ENCODE measurements around the gene PIK3C2B. TPM values are rescaled to one million over a fixed set of nuclear protein-coding genes. Genes with fewer than 3 reads are reported as not detected.
A peak's percentile ranks its signal among the peaks of the same experiment; 100 is the strongest.

The PIK3C2B gene
- total RNA-seq, 2 experiments from 2014 or later: 61.0 to 65.4 TPM

DNA sequence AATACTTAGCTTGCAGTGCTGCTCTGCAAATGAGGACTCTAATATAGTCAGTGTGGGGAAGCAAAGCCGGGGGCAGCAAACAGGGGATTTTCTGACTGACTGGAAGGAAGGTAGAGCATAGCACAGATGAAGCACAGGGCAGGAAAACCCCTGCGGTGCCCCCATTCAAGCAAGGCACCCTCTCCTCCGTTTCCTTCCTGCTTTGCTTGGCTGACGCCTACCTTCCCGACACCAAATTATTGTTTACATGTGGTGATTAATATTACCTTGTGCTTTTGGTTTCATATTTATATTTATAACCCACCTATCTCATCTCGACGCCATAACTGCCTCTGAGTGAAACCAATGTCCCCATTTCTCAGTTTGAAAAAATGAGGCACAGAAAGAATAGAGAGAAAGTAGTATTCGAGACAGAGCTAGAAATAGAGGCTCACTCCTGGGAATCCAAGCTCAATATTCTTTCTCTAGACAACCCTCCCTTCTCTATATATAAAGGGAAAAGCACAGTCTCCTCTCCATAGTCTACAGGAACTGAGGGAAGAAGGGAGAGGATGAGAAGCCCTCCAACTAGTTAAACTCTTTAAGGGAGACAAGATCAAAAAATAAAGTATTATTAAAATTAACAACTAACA, 41.3 kb downstream of the PIK3C2B start:
- peak; percentile 92 for DNase-seq
- peak overlapping the region; percentile 60 for H3K4me3 Mint-ChIP-seq
- CTCF ChIA-PET: interaction anchor here (0.8 to 28.3 kb wide), 5 partner anchors 8 to 47 kb away, joined by 3 to 859 read pairs (median 9); partner anchors contain the start of gene PIK3C2B
- H3K4me1 Mint-ChIP-seq (ENCODE audit: low read depth): peaks cover 37% of the 10 kb centered on the region
- H3K9me3 Mint-ChIP-seq: no peaks in the 10 kb centered on the region
- peaks cover 30% of the 10 kb centered on the region for H3K36me3 Mint-ChIP-seq (ENCODE audit: low read depth)
- intact Hi-C loops (cut with micrococcal nuclease): loop anchor here (1.0 kb wide), 5 partner anchors 9 to 91 kb away; partner anchors contain the start of gene PIK3C2B
- H3K27ac Mint-ChIP-seq: peak overlapping the region; percentile 94
- no peaks in the 10 kb centered on the region for H3K27me3 Mint-ChIP-seq (ENCODE audit: low read depth)

DNA sequence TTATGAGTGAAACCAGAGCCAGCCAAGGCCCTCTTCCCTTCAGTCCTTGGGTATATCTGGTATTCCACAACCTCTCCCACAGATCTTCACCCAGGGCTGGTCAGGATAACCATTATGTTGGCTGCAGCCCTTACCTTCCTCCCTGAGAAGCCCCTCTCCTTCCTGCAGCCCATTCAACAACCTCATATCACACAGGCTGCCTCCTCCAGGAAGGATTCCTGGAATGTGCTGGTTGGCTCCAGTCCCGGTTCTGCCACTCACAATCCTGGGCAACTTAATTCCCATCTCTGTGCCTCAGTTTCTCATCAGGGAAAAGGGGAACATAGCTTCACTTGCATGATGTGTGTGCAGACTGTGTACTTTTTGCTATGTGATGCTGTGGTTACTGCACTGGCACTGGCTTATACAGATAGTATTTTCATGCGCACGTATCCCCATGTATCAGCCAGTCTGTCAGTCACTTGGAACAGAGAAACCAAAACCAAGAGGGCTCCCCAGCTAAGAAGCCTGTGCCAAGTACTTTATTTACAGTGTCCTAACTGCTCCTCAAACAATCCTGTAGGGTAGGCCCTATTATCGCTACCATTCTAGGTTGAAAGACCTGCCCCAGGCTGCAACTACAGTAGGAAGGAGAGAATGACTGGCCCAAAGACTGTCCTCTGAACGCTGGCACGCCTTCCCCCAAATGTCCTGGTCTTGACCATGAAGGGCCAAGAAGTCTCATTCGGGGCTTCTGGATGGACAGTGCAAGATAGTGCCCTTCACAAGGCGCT, 43.1 kb downstream of the PIK3C2B start:
- CTCF ChIA-PET: interaction anchor here (1.2 to 28.3 kb wide), 3 partner anchors 12 to 49 kb away, joined by 5 to 859 read pairs (median 32); partner anchors contain the start of gene PIK3C2B
- H3K36me3 Mint-ChIP-seq (ENCODE audit: low read depth): peaks cover 29% of the 10 kb centered on the region
- DNase-seq: no peak
- peaks cover 42% of the 10 kb centered on the region for H3K4me1 Mint-ChIP-seq (ENCODE audit: low read depth)
- intact Hi-C loops (cut with micrococcal nuclease): no loop called here
- H3K9me3 Mint-ChIP-seq: no peaks in the 10 kb centered on the region
- no peak overlapping the region for H3K4me3 Mint-ChIP-seq
- peak overlapping the region; percentile 41 for H3K27ac Mint-ChIP-seq
- H3K27me3 Mint-ChIP-seq (ENCODE audit: low read depth): no peaks in the 10 kb centered on the region

DNA sequence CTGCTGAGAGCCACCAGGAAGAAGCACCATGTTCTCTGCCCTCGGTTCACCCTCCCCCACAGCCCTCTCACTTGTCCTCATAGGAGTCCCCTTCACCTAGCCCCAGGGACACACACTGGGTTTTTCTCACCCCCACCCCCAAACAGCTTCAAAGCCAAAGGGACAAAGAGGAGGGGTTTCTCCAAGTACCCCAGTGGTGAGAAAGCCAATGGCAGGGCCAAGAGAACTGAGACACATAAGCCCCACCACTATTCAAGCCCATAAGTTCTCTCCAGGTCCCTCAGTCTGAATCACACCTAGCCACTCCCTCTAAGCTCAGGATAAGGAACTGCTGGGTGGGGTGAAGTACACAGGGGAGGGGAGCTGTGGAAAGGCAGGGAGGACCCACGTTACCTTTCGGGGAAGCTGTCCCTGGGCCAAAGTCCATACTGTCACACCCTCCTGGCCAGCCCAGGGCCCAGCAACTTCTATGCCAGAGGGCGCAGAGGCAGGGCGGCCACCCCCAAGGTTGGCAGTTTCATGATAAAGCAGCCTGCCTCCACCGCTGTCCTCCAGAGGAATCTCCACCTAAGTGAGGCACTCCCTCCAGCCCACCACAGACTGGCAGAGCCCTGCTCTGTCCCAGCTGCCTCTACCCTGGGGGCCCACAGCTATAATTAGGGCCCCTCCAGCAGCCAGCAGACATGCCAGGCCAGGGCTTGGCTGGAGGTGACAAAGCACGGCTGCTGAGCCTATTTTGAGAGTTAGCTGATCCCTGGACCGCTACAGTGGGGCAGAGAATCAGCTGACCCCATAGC, 43.9 kb downstream of the PIK3C2B start:
- Mint-ChIP-seq H3K4me1 (ENCODE audit: low read depth) (peaks cover 49% of the 10 kb centered on the region), H3K36me3 (ENCODE audit: low read depth) (peaks cover 31% of the 10 kb centered on the region)
- intact Hi-C loops (cut with micrococcal nuclease): no loop called here

DNA sequence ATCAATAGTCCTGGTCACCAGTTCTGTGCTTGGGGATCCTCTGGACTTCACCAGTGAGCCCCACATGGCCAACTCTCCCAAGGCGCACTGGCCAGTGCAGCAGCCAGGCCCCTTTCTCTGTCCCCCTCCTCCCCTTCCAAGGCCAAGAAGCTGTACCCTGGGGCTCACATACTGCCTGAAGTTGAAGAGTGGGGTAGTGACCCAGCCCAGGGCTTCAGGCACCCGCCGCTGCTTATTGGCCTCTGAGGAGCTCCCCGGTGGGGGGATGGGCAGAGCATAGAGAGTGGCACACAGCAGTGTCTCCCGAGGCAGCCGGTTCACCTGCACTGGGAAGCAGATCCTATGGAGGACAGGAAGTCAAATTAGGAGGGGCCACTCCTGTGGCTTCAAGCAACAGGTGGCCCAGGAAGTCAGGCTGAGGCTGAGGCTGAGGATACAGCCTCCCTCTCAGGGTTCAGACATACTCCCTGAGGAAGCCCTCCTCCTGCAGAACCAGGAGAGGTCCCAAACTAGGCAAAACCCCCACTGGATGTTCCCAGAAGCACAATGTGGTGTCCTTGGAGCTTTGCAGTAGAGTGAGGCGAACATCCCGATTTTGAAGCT, 44.8 kb downstream of the PIK3C2B start:
- H3K4me3 Mint-ChIP-seq: no peak overlapping the region

More for the DNA sequence above, 43.9 kb downstream of the PIK3C2B start:
- peak overlapping the region; percentile 71 for H3K27ac Mint-ChIP-seq
- CTCF ChIA-PET: interaction anchor here (1.2 to 28.3 kb wide), 5 partner anchors 13 to 356 kb away, joined by 4 to 859 read pairs (median 5); partner anchors contain the start of gene PIK3C2B
- no peak overlapping the region for H3K4me3 Mint-ChIP-seq
- DNase-seq: no peak
- H3K9me3 Mint-ChIP-seq: no peaks in the 10 kb centered on the region
- no peaks in the 10 kb centered on the region for H3K27me3 Mint-ChIP-seq (ENCODE audit: low read depth)

DNA sequence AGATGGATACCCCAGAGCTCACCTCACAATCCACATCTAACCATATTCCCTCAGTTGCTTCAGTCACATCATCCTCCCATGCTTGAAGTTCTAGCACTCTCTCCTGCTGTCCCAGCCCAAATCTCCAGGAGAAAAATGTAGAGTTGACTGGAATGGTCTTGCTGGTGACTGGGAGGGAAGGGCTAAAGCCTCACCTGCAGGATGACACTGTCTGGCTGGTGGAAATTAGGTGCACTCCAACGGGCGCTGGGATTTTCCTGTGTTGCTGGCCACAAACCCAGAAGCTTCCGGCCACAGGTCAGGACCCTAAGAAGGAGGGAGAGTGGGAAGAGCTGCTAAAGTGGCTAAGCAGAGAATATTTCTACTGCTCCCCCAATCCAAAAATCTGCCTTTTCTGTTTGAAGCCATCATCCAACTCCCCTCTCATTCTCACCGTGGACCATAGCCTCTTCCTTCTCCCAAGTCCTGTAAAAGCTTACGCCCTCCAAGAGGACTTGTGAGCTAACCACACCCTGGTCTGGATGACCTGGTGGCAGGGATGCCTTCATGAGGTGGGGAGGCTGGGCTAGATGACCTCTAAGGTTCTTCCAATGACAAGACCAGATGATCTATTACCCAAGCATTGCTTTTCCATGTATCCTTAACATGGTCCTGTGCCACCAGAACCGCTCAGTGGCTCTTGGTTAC, 45.5 kb downstream of the PIK3C2B start:
- DNase-seq: no peak
- Mint-ChIP-seq H3K4me1 (ENCODE audit: low read depth) (peaks cover 63% of the 10 kb centered on the region), H3K36me3 (ENCODE audit: low read depth) (peaks cover 38% of the 10 kb centered on the region), H3K9me3 (no peaks in the 10 kb centered on the region), H3K27ac (no peak overlapping the region), H3K27me3 (ENCODE audit: low read depth) (no peaks in the 10 kb centered on the region), H3K4me3 (no peak overlapping the region)
- CTCF ChIA-PET: interaction anchor here (3.9 to 28.3 kb wide), 3 partner anchors 10 to 51 kb away, joined by 32 to 859 read pairs (median 52); partner anchors contain the start of gene PIK3C2B
- intact Hi-C loops (cut with micrococcal nuclease): loop anchor here (10.0 kb wide), 1 partner anchor 316 kb away; no protein-coding TSS in a partner anchor

More for the DNA sequence above, 44.8 kb downstream of the PIK3C2B start:
- peaks cover 34% of the 10 kb centered on the region for H3K36me3 Mint-ChIP-seq (ENCODE audit: low read depth)
- no peaks in the 10 kb centered on the region for H3K27me3 Mint-ChIP-seq (ENCODE audit: low read depth)
- DNase-seq: no peak
- H3K27ac Mint-ChIP-seq: no peak overlapping the region
- no peaks in the 10 kb centered on the region for H3K9me3 Mint-ChIP-seq
- CTCF ChIA-PET: interaction anchor here (1.2 to 28.3 kb wide), 4 partner anchors 18 to 357 kb away, joined by 4 to 859 read pairs (median 18); partner anchors contain the start of gene PIK3C2B
- H3K4me1 Mint-ChIP-seq (ENCODE audit: low read depth): peaks cover 57% of the 10 kb centered on the region
- intact Hi-C loops (cut with micrococcal nuclease): loop anchor here (10.0 kb wide), 1 partner anchor 315 kb away; no protein-coding TSS in a partner anchor

DNA sequence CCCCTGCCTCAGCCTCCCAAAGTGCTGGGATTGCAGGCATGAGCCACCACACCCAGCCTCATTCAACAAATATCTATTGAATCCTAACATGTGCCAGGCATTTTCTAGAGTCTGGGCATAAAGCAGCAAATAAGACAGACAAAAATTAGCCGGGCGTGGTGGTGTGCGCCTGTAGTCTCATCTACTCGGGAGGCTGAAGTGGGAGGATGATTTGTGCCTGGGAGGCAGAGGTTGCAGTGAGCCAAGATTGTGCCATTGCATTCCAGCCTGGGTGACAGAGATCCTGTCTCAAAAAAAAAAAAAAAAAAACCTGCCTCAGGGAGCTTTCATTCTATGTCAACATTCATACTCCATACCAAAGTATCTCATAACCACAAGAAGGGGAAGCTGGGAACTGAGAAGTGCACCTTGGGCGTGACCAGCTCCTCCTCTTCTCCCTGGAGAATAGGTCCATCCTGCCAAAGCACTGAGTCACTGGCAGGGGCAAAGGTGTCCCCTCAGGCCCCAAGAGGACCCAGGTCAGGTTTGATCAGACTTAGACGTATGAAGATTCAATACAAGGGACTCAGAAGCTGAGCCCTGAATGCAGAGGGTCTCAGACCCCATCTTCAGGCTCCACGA, 46.2 kb downstream of the PIK3C2B start:
- peaks cover 68% of the 10 kb centered on the region for H3K4me1 Mint-ChIP-seq (ENCODE audit: low read depth)
- intact Hi-C loops (cut with micrococcal nuclease): loop anchor here (10.0 kb wide), 1 partner anchor 316 kb away; no protein-coding TSS in a partner anchor
- no peak for DNase-seq
- peaks cover 42% of the 10 kb centered on the region for H3K36me3 Mint-ChIP-seq (ENCODE audit: low read depth)
- H3K9me3 Mint-ChIP-seq: no peaks in the 10 kb centered on the region
- CTCF ChIA-PET: interaction anchor here (3.5 to 28.3 kb wide), 5 partner anchors 11 to 52 kb away, joined by 12 to 859 read pairs (median 52); partner anchors contain the start of gene PIK3C2B
- no peaks in the 10 kb centered on the region for H3K27me3 Mint-ChIP-seq (ENCODE audit: low read depth)
- no peak overlapping the region for H3K4me3 Mint-ChIP-seq
- H3K27ac Mint-ChIP-seq: no peak overlapping the region

DNA sequence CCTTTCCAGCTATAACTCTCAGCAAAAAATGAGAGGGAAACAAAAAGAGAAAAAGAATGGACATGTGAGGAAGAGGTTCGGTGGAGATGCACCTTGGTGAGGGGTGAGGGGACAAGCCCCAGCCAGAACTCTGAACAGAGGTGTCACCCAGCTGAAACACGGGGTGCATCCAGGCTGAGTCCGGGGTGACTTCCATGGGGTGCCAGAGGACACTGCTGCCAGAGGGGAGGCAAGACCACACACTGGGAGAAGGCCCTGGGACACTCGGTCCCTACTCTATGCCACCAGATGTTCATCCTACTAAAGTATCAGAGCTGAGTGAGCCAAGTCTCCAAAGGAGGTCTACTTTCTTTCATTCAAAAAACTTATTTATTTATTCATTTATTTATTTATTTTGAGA, 46.9 kb downstream of the PIK3C2B start:
- CTCF ChIA-PET: interaction anchor here (0.6 to 28.3 kb wide), 10 partner anchors 12 to 114 kb away, joined by 3 to 859 read pairs (median 8); partner anchors contain the start of genes MDM4 and PIK3C2B
- Mint-ChIP-seq H3K27ac (peak overlapping the region; percentile 41), H3K4me3 (no peak overlapping the region), H3K9me3 (no peaks in the 10 kb centered on the region), H3K27me3 (ENCODE audit: low read depth) (no peaks in the 10 kb centered on the region), H3K36me3 (ENCODE audit: low read depth) (peaks cover 41% of the 10 kb centered on the region), H3K4me1 (ENCODE audit: low read depth) (peaks cover 64% of the 10 kb centered on the region)
- DNase-seq: no peak
- intact Hi-C loops (cut with micrococcal nuclease): loop anchor here (2.0 to 10.0 kb wide), 2 partner anchors 17 to 317 kb away; no protein-coding TSS in a partner anchor

DNA sequence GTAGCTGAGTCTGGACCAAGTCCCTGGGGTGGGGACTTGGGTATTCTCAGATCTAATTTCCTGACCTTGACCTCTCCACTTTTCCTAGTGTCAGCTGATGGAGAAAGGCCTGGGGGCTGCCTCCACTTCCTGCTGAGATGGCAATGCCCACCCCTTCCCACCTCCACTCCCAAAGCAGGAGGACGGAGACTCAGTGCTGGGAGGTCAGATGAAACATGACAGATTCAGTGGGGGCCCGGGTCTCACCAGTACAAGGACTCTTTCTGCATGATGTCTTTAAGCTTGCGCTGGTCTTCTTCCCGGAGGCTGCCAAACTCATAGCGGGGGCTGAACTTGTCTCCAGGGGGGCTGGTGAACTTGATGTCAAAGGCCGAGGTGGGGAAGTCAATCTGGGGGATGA, 47.4 kb downstream of the PIK3C2B start:
- H3K4me3 Mint-ChIP-seq: no peak overlapping the region
- intact Hi-C loops (cut with micrococcal nuclease): loop anchor here (2.0 to 10.0 kb wide), 2 partner anchors 18 to 318 kb away; no protein-coding TSS in a partner anchor
- CTCF ChIA-PET: interaction anchor here (0.6 to 28.3 kb wide), 19 partner anchors 7 to 360 kb away, joined by 3 to 859 read pairs (median 5); partner anchors contain the start of genes MDM4 and PIK3C2B
- H3K9me3 Mint-ChIP-seq: no peaks in the 10 kb centered on the region
- no peaks in the 10 kb centered on the region for H3K27me3 Mint-ChIP-seq (ENCODE audit: low read depth)
- H3K36me3 Mint-ChIP-seq (ENCODE audit: low read depth): peaks cover 43% of the 10 kb centered on the region
- H3K27ac Mint-ChIP-seq: peak overlapping the region; percentile 46
- peaks cover 60% of the 10 kb centered on the region for H3K4me1 Mint-ChIP-seq (ENCODE audit: low read depth)
- no peak for DNase-seq

DNA sequence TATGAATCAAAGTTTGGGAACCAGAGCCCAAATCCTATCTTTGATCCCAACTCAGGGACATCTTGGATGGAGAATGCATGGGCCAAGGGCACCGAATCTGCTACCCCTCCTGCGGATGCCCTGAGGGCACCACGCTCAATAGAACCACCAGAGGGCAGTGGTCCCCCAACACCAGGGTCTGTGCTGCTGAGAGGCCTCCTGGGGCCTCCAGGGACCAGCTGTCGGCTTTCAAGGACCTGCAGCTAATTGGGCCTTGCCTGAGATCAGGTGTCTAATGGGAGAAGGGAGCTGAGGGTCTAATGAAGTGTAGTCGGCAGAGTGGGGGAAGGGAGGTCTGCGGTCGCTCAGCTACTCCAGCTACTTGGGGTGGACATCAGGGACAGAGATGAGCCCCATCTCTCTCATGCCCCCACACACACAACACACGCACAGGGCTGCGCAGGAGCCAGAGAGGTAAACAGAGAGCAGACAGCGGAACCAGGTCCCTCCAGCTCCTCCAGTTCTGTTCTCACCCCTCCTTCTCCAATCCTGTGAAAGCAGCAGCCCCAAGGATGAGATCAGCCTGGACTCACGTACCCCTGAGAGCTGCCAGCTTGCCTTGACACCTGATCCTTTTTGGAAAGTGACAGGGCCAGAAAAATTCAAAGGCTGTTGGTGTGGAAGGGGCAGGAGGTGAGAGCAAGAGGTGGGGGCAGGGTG, 48.0 kb downstream of the PIK3C2B start:
- peaks cover 54% of the 10 kb centered on the region for H3K4me1 Mint-ChIP-seq (ENCODE audit: low read depth)
- peak; percentile 88 for DNase-seq
- H3K27ac Mint-ChIP-seq: peak overlapping the region; percentile 77
- no peak overlapping the region for H3K4me3 Mint-ChIP-seq
- no peaks in the 10 kb centered on the region for H3K27me3 Mint-ChIP-seq (ENCODE audit: low read depth)
- peaks cover 46% of the 10 kb centered on the region for H3K36me3 Mint-ChIP-seq (ENCODE audit: low read depth)
- CTCF ChIA-PET: interaction anchor here (0.6 to 28.3 kb wide), 23 partner anchors 8 to 791 kb away, joined by 3 to 859 read pairs (median 5); partner anchors contain the start of genes MDM4 and PIK3C2B
- intact Hi-C loops (cut with micrococcal nuclease): loop anchor here (1.0 to 10.0 kb wide), 5 partner anchors 18 to 361 kb away; no protein-coding TSS in a partner anchor
- no peaks in the 10 kb centered on the region for H3K9me3 Mint-ChIP-seq
